ENCODE results near the gene SLC1A7. TPM values are rescaled to one million over a fixed set of nuclear protein-coding genes. Genes with fewer than 3 reads are reported as not detected.
A peak's percentile ranks its signal among the peaks of the same experiment; 100 is the strongest.

The SLC1A7 gene
- total and polyA plus RNA-seq, 2 experiments from 2014 or later: not detected

GRCh38 chr1:53088616-53089300 is 53.7 kb downstream of the SLC1A7 start (continued):
- TF ChIP-seq ZNF462 (CRISPR knock-in tag; IDR thresholded peaks at IDR 0.05) (no peak), ZNF331 (CRISPR knock-in tag; IDR thresholded peaks at IDR 0.05; ENCODE audit: low read depth) (no peak), NANOG (IDR thresholded peaks at IDR 0.05; ENCODE audit: borderline replicate concordance) (no peak), STAT1 (IDR thresholded peaks at IDR 0.05; ENCODE audit: unreplicated experiment) (no peak)

- DNase-seq (ENCODE audit: low spot score): peak; percentile 80
- no peak overlapping the region for H3K27ac Mint-ChIP-seq
- TF ChIP-seq CREB1 (CRISPR knock-in tag; IDR thresholded peaks at IDR 0.05; ENCODE audit: low read depth) (no peak), NANOG (IDR thresholded peaks at IDR 0.05; ENCODE audit: borderline replicate concordance) (no peak), ZNF462 (CRISPR knock-in tag; IDR thresholded peaks at IDR 0.05) (0 out of 2 replicates have a peak, but pooled peaks have one; percentile 7)
Measured at GRCh38 chr1:53087332-53088285, 54.8 kb downstream of the SLC1A7 start.

More at GRCh38 chr1:53087332-53088285, 54.8 kb downstream of the SLC1A7 start:
- no peaks in the 10 kb centered on the region; the same call in 1 of the 2 replicates for H3F3A ChIP-seq (replicated peaks; ENCODE audit: low read depth)
- no peaks in the 10 kb centered on the region for H3K27me3 ChIP-seq (ENCODE audit: insufficient read depth)
- no peaks in the 10 kb centered on the region for H4K20me1 ChIP-seq (replicated peaks; ENCODE audit: insufficient read depth)
- peak; percentile 94 for ATAC-seq
- H2AFZ ChIP-seq: peak overlapping the region; percentile 56; the same call in 1 of the 2 replicates
- no peaks in the 10 kb centered on the region for H3K9me2 ChIP-seq (ENCODE audit: insufficient read depth)
- Mint-ChIP-seq H3K9me3 (no peaks in the 10 kb centered on the region), H3K4me1 (peaks cover 8% of the 10 kb centered on the region), H3K36me3 (ENCODE audit: low read depth) (no peaks in the 10 kb centered on the region), H3K4me3 (no peak overlapping the region), H3K27me3 (ENCODE audit: insufficient read depth, low read depth, poor library complexity) (peaks cover 16% of the 10 kb centered on the region)
- no peaks in the 10 kb centered on the region for H3K79me2 ChIP-seq (replicated peaks; ENCODE audit: insufficient read depth)
- H3K4me2 ChIP-seq: no peak overlapping the region
- H3K4me1 ChIP-seq (ENCODE audit: insufficient read depth): no peaks in the 10 kb centered on the region
- no peak overlapping the region for H3K4me3 ChIP-seq
- no peaks in the 10 kb centered on the region for H3K36me3 ChIP-seq (ENCODE audit: insufficient read depth)
- no peak overlapping the region for H3K27ac ChIP-seq (ENCODE audit: low read depth)
